GM12878 (cell line): ENCODE results near the gene SORL1. TPM values are rescaled to one million over a fixed set of nuclear protein-coding genes. Genes with fewer than 3 reads are reported as not detected.

Experiments used
- ATAC-seq: fragments of 200-7000 bp; cut with Tn5 transposase; 3 replicates; pipeline ENCODE4 v1.9.1; 2020; ENCODE audit warnings: mild to moderate bottlenecking, moderate library complexity
- BruUV-seq: library from RNA; stranded (reverse); fragments of 400-500 nt; replicated peaks from 2 replicates; lab custom pipeline; 2021; lab: Mats Ljungman, UMichigan
- CTCF ChIA-PET: fragments of 300-600 bp; sonication (Branson Sonifier 250); formaldehyde crosslinking; extraction: SDS; loops from one replicate; lab custom pipeline; 2021; ENCODE audit warnings: inconsistent platforms; lab: Yijun Ruan, JAX
- POLR2A ChIA-PET: fragments of 350-600 bp; formaldehyde crosslinking; extraction: SDS; loops from one replicate; lab custom pipeline; 2021; ENCODE audit warnings: inconsistent platforms; lab: Charles Lee
- RAD21 ChIA-PET: fragments of 300-600 bp; sonication (Branson Sonifier 250); formaldehyde crosslinking; loops from one replicate; lab custom pipeline; 2023; ENCODE audit warnings: antibody characterized with exemption; ENCODE audit not compliant: unreplicated experiment; lab: Charles Lee
- SMC1A ChIA-PET: fragments of 300-600 bp; sonication (Branson Sonifier 250); formaldehyde crosslinking; loops from one replicate; lab custom pipeline; 2023; ENCODE audit not compliant: unreplicated experiment, uncharacterized antibody; lab: Charles Lee
- DNase-seq: peaks from one replicate; pipeline ENCODE4 v3.0.0-alpha.2; 2011; ENCODE audit warnings: low read depth, low spot score
- FAIRE-seq: peaks from 3 replicates; lab custom pipeline; 2011; peaks lifted over from hg19 to GRCh38; lab: Jason Lieb, UNC
- H2AFZ ChIP-seq: 2 replicates; pipeline ENCODE4 v1.6.0; 2011; ENCODE audit warnings: low read depth, low read length, control low read depth; ENCODE audit not compliant: control insufficient read depth
- H3K27ac ChIP-seq: 2 replicates; pipeline ENCODE4 v1.5.1; 2011; ENCODE audit warnings: control low read depth; ENCODE audit not compliant: control insufficient read depth, insufficient read depth
- H3K27me3 ChIP-seq, 2 experiments: replicated peaks in 1 of 2; 2 replicates each; pipeline versions ENCODE4 v1.6.0 to v1.6.1; 2011; ENCODE audit warnings: low read length in 1 of 2; ENCODE audit not compliant: control insufficient read depth in 2 of 2, insufficient read depth in 2 of 2
- H3K36me3 ChIP-seq, 2 experiments: 2 replicates each; pipeline ENCODE4 v1.5.1; 2011; ENCODE audit warnings: low read length in 1 of 2; ENCODE audit not compliant: control insufficient read depth in 2 of 2, insufficient read depth in 2 of 2
- H3K4me1 ChIP-seq: 2 replicates; pipeline ENCODE4 v1.6.1; 2011; ENCODE audit warnings: mild to moderate bottlenecking, low read length, moderate library complexity, mixed read lengths; ENCODE audit not compliant: control insufficient read depth, insufficient read depth
- H3K4me2 ChIP-seq: 2 replicates; pipeline ENCODE4 v1.6.0; 2011; ENCODE audit warnings: control low read depth; ENCODE audit not compliant: control insufficient read depth, insufficient read depth
- H3K4me3 ChIP-seq: fragments of 200-600 bp; sonication (generic); 2 replicates; pipeline ENCODE4 v1.5.1; 2016
- H3K79me2 ChIP-seq: 2 replicates; pipeline ENCODE4 v1.6.0; 2011; ENCODE audit warnings: low read length; ENCODE audit not compliant: control insufficient read depth, insufficient read depth
- H3K9ac ChIP-seq: 2 replicates; pipeline ENCODE4 v1.8.0; 2011; ENCODE audit warnings: low read length, control low read depth, mixed read lengths; ENCODE audit not compliant: control insufficient read depth, insufficient read depth
- H3K9me3 ChIP-seq: replicated peaks from 3 replicates; pipeline ENCODE4 v1.5.1; 2011; ENCODE audit warnings: mild to moderate bottlenecking, low read length; ENCODE audit not compliant: control insufficient read depth, insufficient read depth
- H4K20me1 ChIP-seq: 2 replicates; pipeline ENCODE4 v1.6.0; 2011; ENCODE audit not compliant: control insufficient read depth, insufficient read depth
- ATF2 ChIP-seq: IDR thresholded peaks from 2 replicates; pipeline ENCODE4 v1.6.1; 2012; ENCODE audit warnings: low read length, inconsistent platforms
- ETV6 ChIP-seq, 2 experiments: fragments of 450-650 bp in 1 of 2; IDR thresholded peaks in 1 of 2; conservative IDR thresholded peaks in 1 of 2; 2 replicates each; pipeline ENCODE4 v1.6.1; 2014; ENCODE audit warnings: antibody characterized with exemption in 1 of 2, borderline replicate concordance in 1 of 2, low read depth in 1 of 2, mild to moderate bottlenecking in 1 of 2, moderate library complexity in 1 of 2
- EZH2 ChIP-seq: IDR thresholded peaks from 2 replicates; pipeline ENCODE4 v1.6.1; 2012; ENCODE audit warnings: low read depth, mild to moderate bottlenecking, control low read depth, inconsistent platforms, low read length, borderline replicate concordance; ENCODE audit not compliant: control insufficient read depth
- FOXK2 ChIP-seq: fragments of 450-650 bp; IDR thresholded peaks from 2 replicates; pipeline ENCODE4 v1.6.1; 2017; ENCODE audit warnings: mild to moderate bottlenecking, moderate library complexity
- HDAC2 ChIP-seq: fragments of 200-600 bp; sonication (generic); IDR thresholded peaks from 2 replicates; pipeline ENCODE4 v1.6.1; 2017
- MAX ChIP-seq: IDR thresholded peaks from 2 replicates; pipeline ENCODE4 v1.6.1; 2012; ENCODE audit warnings: low read depth, low read length, improper control_type of control experiment
- MTA2 ChIP-seq: fragments of 450-650 bp; IDR thresholded peaks from 2 replicates; pipeline ENCODE4 v1.6.1; 2016; ENCODE audit warnings: low read depth, mild to moderate bottlenecking, moderate library complexity
- NBN ChIP-seq: fragments of 450-650 bp; IDR thresholded peaks from 2 replicates; pipeline ENCODE4 v1.6.1; 2016
- NFYB ChIP-seq: IDR thresholded peaks from 2 replicates; pipeline ENCODE4 v1.6.1; 2011; ENCODE audit warnings: low read depth, mild to moderate bottlenecking, low read length, improper control_type of control experiment, moderate library complexity; ENCODE audit not compliant: insufficient read depth
- POLR2A ChIP-seq: IDR thresholded peaks from 2 replicates; pipeline ENCODE4 v1.6.1; 2011; ENCODE audit warnings: low read depth, mild to moderate bottlenecking, low read length
- RB1 ChIP-seq: fragments of 450-650 bp; formaldehyde crosslinking; IDR thresholded peaks from 2 replicates; pipeline ENCODE4 v1.6.1; 2017; ENCODE audit warnings: mild to moderate bottlenecking, borderline replicate concordance
- RFX5 ChIP-seq: IDR thresholded peaks from 2 replicates; pipeline ENCODE4 v1.6.1; 2011; ENCODE audit warnings: low read depth, low read length, improper control_type of control experiment
- TAF1 ChIP-seq: IDR thresholded peaks from 2 replicates; pipeline ENCODE4 v1.6.1; 2011; ENCODE audit warnings: mild to moderate bottlenecking, low read depth, low read length, borderline replicate concordance
- YBX1 ChIP-seq: fragments of 450-650 bp; IDR thresholded peaks from 2 replicates; pipeline ENCODE4 v1.6.1; 2016; ENCODE audit warnings: antibody characterized with exemption
- WGBS: methylation state at CpG from one replicate; pipeline ENCODE4 v1.1.6; 2016; ENCODE audit warnings: low lambda C conversion rate; ENCODE audit not compliant: insufficient replicate concordance, insufficient coverage; ENCODE audit errors: missing lambda C conversion rate; 5-methylcytosine and 5-hydroxymethylcytosine counted together
- in situ Hi-C: fragments of 300-500 bp; cut with MboI; formaldehyde crosslinking; loops from 9 replicates; pipeline ENCODE4 v1.14.3; 2018; ENCODE audit warnings: mixed read lengths
- intact Hi-C: fragments of 100-400 bp; cut with micrococcal nuclease; formaldehyde crosslinking; loops from one replicate; pipeline ENCODE4 v1.14.2; 2022; ENCODE audit not compliant: unreplicated experiment
- polyA plus RNA-seq, 11 experiments: library from polyadenylated mRNA; depleted of rRNA in 4 of 11; unstranded in 6 of 11; stranded (reverse) in 5 of 11; fragments of >200 nt; fragmentation: Nextera tagmentation in 4 of 11; fragmentation: Illumina TruSeq in 1 of 11; extraction: Ambion mirVana in 4 of 11; extraction: Trizol in 1 of 11; gene quantifications; 1 replicate in 1 of 11; 2 replicates in 10 of 11; pipeline versions ENCODE4 v1.2.1 to v1.2.3, GENCODE V29; 2011 to 2016; ENCODE audit warnings: inconsistent platforms in 2 of 11, missing spikeins in 2 of 11, low read depth in 1 of 11
- total RNA-seq, 4 experiments: library from RNA; depleted of rRNA in 3 of 4; stranded (reverse); fragments of >200 nt in 3 of 4; fragmentation: Illumina TruSeq in 1 of 4; extraction: Trizol in 1 of 4; gene quantifications; 2 replicates each; pipeline versions ENCODE4 v1.2.1 to v1.2.3, GENCODE V29; 2013 to 2021
- TF ChIP-seq, protein P1 (sequence below): fragments of 450-650 bp; IDR thresholded peaks from 2 replicates; pipeline ENCODE4 v1.6.1; 2016; ENCODE audit warnings: mild to moderate bottlenecking
- TF ChIP-seq, protein P2 (sequence below): IDR thresholded peaks from 2 replicates; pipeline ENCODE4 v1.6.1; 2011; ENCODE audit warnings: borderline replicate concordance, low read depth, mild to moderate bottlenecking, moderate library complexity, low read length; ENCODE audit not compliant: insufficient read depth, poor library complexity, severe bottlenecking
- TF ChIP-seq, protein P3 (sequence below): IDR thresholded peaks from 2 replicates; pipeline ENCODE4 v1.6.1; 2012; ENCODE audit warnings: low read depth, low read length, improper control_type of control experiment

Gene SORL1
- total and polyA plus RNA-seq, 10 of the 15 experiments (the other 5 are each of a cell fraction or from before 2014, with no cell fraction given): 20.2 to 107 (median 59.9) TPM

- peaks cover 31 to 41% of the 10 kb centered on the region in 2 experiments for H3K36me3 ChIP-seq
- ChIA-PET SMC1A (interaction anchor here (1.0 to 1.6 kb wide), 2 partner anchors 94 to 250 kb away, joined by 3 read pairs; no protein-coding TSS in a partner anchor), POLR2A (no interaction called here), CTCF (no interaction called here), RAD21 (interaction anchor here (1.3 to 6.3 kb wide), 3 partner anchors 138 to 264 kb away, joined by 4 to 63 read pairs (median 41); no protein-coding TSS in a partner anchor)
- WGBS: 93% methylated on average over 2 of the region's 2 CpGs
- FAIRE-seq: no peak
- no peaks in the 10 kb centered on the region for H3K9me3 ChIP-seq
- DNase-seq: no peak
- H3K27ac ChIP-seq: no peak overlapping the region
- no peak overlapping the region for H2AFZ ChIP-seq
- TF ChIP-seq YBX1 (no peak), FOXK2 (no peak), RB1 (no peak), POLR2A (no peak), NFYB (no peak), ETV6 (conservative IDR thresholded peaks at IDR 0.05 in 1 of 2, IDR thresholded peaks at IDR 0.05 in 1 of 2; ENCODE audit: borderline replicate concordance in 1 of 2, low read depth in 1 of 2) (no peak), NBN (no peak), MTA2 (no peak), ATF2 (no peak), RFX5 (no peak), HDAC2 (no peak), TAF1 (no peak), EZH2 (no peak), MAX (no peak)
- TF ChIP-seq, protein P1, sequence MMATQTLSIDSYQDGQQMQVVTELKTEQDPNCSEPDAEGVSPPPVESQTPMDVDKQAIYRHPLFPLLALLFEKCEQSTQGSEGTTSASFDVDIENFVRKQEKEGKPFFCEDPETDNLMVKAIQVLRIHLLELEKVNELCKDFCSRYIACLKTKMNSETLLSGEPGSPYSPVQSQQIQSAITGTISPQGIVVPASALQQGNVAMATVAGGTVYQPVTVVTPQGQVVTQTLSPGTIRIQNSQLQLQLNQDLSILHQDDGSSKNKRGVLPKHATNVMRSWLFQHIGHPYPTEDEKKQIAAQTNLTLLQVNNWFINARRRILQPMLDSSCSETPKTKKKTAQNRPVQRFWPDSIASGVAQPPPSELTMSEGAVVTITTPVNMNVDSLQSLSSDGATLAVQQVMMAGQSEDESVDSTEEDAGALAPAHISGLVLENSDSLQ: no peak
- TF ChIP-seq, protein P2, sequence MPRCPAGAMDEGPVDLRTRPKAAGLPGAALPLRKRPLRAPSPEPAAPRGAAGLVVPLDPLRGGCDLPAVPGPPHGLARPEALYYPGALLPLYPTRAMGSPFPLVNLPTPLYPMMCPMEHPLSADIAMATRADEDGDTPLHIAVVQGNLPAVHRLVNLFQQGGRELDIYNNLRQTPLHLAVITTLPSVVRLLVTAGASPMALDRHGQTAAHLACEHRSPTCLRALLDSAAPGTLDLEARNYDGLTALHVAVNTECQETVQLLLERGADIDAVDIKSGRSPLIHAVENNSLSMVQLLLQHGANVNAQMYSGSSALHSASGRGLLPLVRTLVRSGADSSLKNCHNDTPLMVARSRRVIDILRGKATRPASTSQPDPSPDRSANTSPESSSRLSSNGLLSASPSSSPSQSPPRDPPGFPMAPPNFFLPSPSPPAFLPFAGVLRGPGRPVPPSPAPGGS: no peak
- TF ChIP-seq, protein P3, sequence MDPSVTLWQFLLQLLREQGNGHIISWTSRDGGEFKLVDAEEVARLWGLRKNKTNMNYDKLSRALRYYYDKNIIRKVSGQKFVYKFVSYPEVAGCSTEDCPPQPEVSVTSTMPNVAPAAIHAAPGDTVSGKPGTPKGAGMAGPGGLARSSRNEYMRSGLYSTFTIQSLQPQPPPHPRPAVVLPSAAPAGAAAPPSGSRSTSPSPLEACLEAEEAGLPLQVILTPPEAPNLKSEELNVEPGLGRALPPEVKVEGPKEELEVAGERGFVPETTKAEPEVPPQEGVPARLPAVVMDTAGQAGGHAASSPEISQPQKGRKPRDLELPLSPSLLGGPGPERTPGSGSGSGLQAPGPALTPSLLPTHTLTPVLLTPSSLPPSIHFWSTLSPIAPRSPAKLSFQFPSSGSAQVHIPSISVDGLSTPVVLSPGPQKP: no peak
- H4K20me1 ChIP-seq: no peaks in the 10 kb centered on the region
- no TSS peak for BruUV-seq
- no peak overlapping the region for H3K9ac ChIP-seq
- no peak overlapping the region for H3K4me2 ChIP-seq
- in situ Hi-C loops: no loop called here
- no peak for ATAC-seq
- H3K27me3 ChIP-seq: no peaks in the 10 kb centered on the region
- no peak overlapping the region for H3K4me3 ChIP-seq
- intact Hi-C loops: no loop called here
- H3K4me1 ChIP-seq: peaks cover 38% of the 10 kb centered on the region
- peaks cover 5% of the 10 kb centered on the region for H3K79me2 ChIP-seq
These were observed 135.1 kb downstream of the SORL1 start for GRCh38 chr11:121587182-121587581.
